HUES6 (cell line): ENCODE results near the gene HOXD8.
A peak's percentile ranks its signal among the peaks of the same experiment; 100 is the strongest.

Experiments used
- H3K27ac ChIP-seq: 2 replicates; pipeline ENCODE4 v1.7.0; 2013; ENCODE audit warnings: low read depth, mild to moderate bottlenecking, low read length, inconsistent platforms
- H3K27me3 ChIP-seq: 2 replicates; pipeline ENCODE4 v1.6.1; 2013; ENCODE audit warnings: low read length; ENCODE audit not compliant: control insufficient read depth, insufficient read depth
- H3K36me3 ChIP-seq: 2 replicates; pipeline ENCODE4 v1.6.1; 2013; ENCODE audit warnings: low read length; ENCODE audit not compliant: control insufficient read depth, insufficient read depth
- H3K4me1 ChIP-seq: 2 replicates; pipeline ENCODE4 v1.6.1; 2013; ENCODE audit warnings: low read length; ENCODE audit not compliant: control insufficient read depth, insufficient read depth
- H3K4me3 ChIP-seq: 2 replicates; pipeline ENCODE4 v1.5.1; 2013; ENCODE audit warnings: low read depth, low read length
- H3K9ac ChIP-seq: one replicate; pipeline ENCODE4 v1.6.1; 2013; ENCODE audit warnings: mild to moderate bottlenecking, low read length
- H3K9me3 ChIP-seq: 2 replicates; pipeline ENCODE4 v1.6.1; 2013; ENCODE audit warnings: low read depth, low read length; ENCODE audit not compliant: control insufficient read depth, insufficient read depth

Gene HOXD8

GRCh38 chr2:176128172-176128981, 1.1 kb upstream of the HOXD8 start:
- peaks cover 13% of the 10 kb centered on the region for H3K4me1 ChIP-seq
- H3K27ac ChIP-seq, result no peak overlapping the region
- no peaks in the 10 kb centered on the region for H3K36me3 ChIP-seq
- H3K9me3 ChIP-seq, result no peaks in the 10 kb centered on the region
- peaks cover 100% of the 10 kb centered on the region for H3K27me3 ChIP-seq
- peak overlapping the region; percentile 49 for H3K4me3 ChIP-seq
- peak overlapping the region; percentile 80 for H3K9ac ChIP-seq

GRCh38 chr2:176129813-176130146, 275 bp downstream of the HOXD8 start:
- Histone ChIP-seq H3K27me3 (peaks cover 100% of the 10 kb centered on the region), H3K9ac (peak overlapping the region; percentile 54), H3K4me1 (peaks cover 18% of the 10 kb centered on the region), H3K4me3 (peak overlapping the region; percentile 49; the same call in 1 of the 2 replicates), H3K36me3 (no peaks in the 10 kb centered on the region), H3K9me3 (no peaks in the 10 kb centered on the region), H3K27ac (no peak overlapping the region)

- Histone ChIP-seq H3K36me3 (no peaks in the 10 kb centered on the region), H3K9ac (peak overlapping the region; percentile 78), H3K4me1 (peaks cover 19% of the 10 kb centered on the region), H3K4me3 (peak overlapping the region; percentile 49), H3K27me3 (peaks cover 100% of the 10 kb centered on the region), H3K27ac (no peak overlapping the region), H3K9me3 (no peaks in the 10 kb centered on the region)
Measured at GRCh38 chr2:176130147-176130956, 847 bp downstream of the HOXD8 start.

GRCh38 chr2:176130957-176131847, 1.7 kb downstream of the HOXD8 start:
- H3K9ac ChIP-seq, result peak overlapping the region; percentile 78
- peaks cover 100% of the 10 kb centered on the region for H3K27me3 ChIP-seq

GRCh38 chr2:176131848-176132158, 2.3 kb downstream of the HOXD8 start:
- no peaks in the 10 kb centered on the region for H3K9me3 ChIP-seq
- H3K4me3 ChIP-seq, result peak overlapping the region; percentile 37; the same call in 1 of the 2 replicates
- H3K36me3 ChIP-seq, result no peaks in the 10 kb centered on the region
- peaks cover 27% of the 10 kb centered on the region for H3K4me1 ChIP-seq
- peaks cover 100% of the 10 kb centered on the region for H3K27me3 ChIP-seq
- H3K9ac ChIP-seq, result peak overlapping the region; percentile 81
- no peak overlapping the region for H3K27ac ChIP-seq

More at GRCh38 chr2:176130957-176131847, 1.7 kb downstream of the HOXD8 start:
- H3K27ac ChIP-seq, result no peak overlapping the region
- peak overlapping the region; percentile 37 for H3K4me3 ChIP-seq
- no peaks in the 10 kb centered on the region for H3K9me3 ChIP-seq
- H3K4me1 ChIP-seq, result peaks cover 27% of the 10 kb centered on the region
- H3K36me3 ChIP-seq, result no peaks in the 10 kb centered on the region

GRCh38 chr2:176132205-176133171, 3.0 kb downstream of the HOXD8 start:
- peak overlapping the region; percentile 81 for H3K9ac ChIP-seq
- no peaks in the 10 kb centered on the region for H3K9me3 ChIP-seq
- H3K36me3 ChIP-seq, result no peaks in the 10 kb centered on the region
- H3K4me1 ChIP-seq, result peaks cover 27% of the 10 kb centered on the region
- H3K27me3 ChIP-seq, result peaks cover 100% of the 10 kb centered on the region
- H3K27ac ChIP-seq, result no peak overlapping the region
- peak overlapping the region; percentile 37; the same call in 1 of the 2 replicates for H3K4me3 ChIP-seq

- Histone ChIP-seq H3K36me3 (no peaks in the 10 kb centered on the region), H3K9ac (peak overlapping the region; percentile 68), H3K4me3 (peak overlapping the region; percentile 4; the same call in 1 of the 2 replicates), H3K4me1 (peaks cover 21% of the 10 kb centered on the region), H3K27me3 (peaks cover 100% of the 10 kb centered on the region), H3K27ac (no peak overlapping the region), H3K9me3 (no peaks in the 10 kb centered on the region)
Measured at GRCh38 chr2:176133389-176133788, 3.9 kb downstream of the HOXD8 start.

GRCh38 chr2:176134035-176134434, 4.5 kb downstream of the HOXD8 start:
- Histone ChIP-seq H3K4me3 (no peak overlapping the region), H3K9ac (peak overlapping the region; percentile 68), H3K27me3 (peaks cover 100% of the 10 kb centered on the region), H3K9me3 (no peaks in the 10 kb centered on the region), H3K4me1 (peaks cover 17% of the 10 kb centered on the region), H3K36me3 (no peaks in the 10 kb centered on the region), H3K27ac (no peak overlapping the region)

GRCh38 chr2:176135035-176135440, 5.5 kb downstream of the HOXD8 start:
- Histone ChIP-seq H3K9me3 (no peaks in the 10 kb centered on the region), H3K9ac (peak overlapping the region; percentile 68), H3K4me1 (peaks cover 14% of the 10 kb centered on the region), H3K36me3 (no peaks in the 10 kb centered on the region), H3K27ac (no peak overlapping the region), H3K4me3 (no peak overlapping the region; the same call in 1 of the 2 replicates), H3K27me3 (peaks cover 100% of the 10 kb centered on the region)
